Activated CD8-positive, alpha-beta memory T cell treated with anti-CD3 and anti-CD28 coated beads, Interleukin-2, amount 50 U/mL, for 4 hours (primary cell): Measurements from ENCODE around the gene C16orf90.

Source experiments
- DNase-seq: peaks from one replicate; pipeline ENCODE4 v3.0.0-alpha.2; 2020

Gene C16orf90

DNA sequence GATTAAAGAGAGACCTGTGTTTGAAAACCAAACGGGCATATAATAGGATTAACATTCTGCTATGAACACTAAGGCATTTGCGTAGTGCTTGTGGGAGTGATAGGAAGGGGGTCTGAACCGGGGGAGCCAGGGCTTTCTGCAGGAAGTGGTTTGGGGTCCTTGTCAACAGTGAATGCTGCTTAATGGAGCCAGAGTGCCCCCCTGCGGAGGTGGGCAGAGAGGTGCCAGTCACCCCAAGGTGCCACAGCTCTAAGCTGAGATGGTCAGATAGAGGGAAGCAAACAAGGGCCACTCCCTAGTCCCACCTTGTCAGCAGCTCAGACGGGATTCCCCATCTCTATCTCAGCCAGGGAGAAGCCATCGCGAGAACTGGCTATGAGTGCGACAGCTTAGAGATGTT, 34.1 kb downstream of the C16orf90 start:
- DNase-seq = peak; percentile 60

DNA sequence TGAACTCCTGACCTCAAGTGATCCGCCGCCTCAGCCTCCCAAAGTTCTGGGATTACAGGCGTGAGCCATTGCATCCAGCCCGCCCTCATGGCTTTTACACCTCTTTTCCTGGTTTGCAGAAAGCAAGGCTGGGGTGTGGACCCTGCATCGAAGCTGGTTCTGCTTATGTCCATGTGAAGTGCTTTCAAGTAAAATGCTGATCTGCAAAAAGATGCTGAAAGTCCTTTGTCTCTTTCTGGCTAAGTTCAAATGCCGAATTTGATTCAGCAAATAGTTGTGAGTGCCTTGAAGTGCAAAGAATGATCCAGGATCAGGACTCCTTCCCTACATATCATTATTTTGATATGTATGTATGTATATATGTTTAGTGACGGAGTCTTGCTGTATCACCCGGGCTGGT, 34.7 kb downstream of the C16orf90 start:
- no peak for DNase-seq

DNA sequence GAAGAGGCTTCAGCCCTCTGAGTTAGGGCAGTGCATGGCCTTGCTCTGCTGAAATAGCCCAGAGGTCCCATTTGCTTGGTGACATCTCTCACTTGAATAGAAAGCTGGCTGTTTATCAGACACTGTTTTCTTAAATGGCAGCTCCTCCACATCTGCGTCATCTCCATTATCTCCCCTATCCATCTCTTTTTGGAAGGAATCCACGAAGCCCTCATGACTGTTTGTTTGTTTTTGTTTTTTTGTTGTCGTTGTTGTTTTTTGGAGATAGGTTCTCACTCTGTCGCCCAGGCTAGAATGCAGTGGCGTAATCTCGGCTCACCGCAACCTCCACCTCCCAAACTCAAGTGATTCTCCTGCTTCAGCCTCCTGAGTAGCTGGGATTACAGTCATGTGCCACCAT, 35.2 kb downstream of the C16orf90 start:
- DNase-seq = no peak

DNA sequence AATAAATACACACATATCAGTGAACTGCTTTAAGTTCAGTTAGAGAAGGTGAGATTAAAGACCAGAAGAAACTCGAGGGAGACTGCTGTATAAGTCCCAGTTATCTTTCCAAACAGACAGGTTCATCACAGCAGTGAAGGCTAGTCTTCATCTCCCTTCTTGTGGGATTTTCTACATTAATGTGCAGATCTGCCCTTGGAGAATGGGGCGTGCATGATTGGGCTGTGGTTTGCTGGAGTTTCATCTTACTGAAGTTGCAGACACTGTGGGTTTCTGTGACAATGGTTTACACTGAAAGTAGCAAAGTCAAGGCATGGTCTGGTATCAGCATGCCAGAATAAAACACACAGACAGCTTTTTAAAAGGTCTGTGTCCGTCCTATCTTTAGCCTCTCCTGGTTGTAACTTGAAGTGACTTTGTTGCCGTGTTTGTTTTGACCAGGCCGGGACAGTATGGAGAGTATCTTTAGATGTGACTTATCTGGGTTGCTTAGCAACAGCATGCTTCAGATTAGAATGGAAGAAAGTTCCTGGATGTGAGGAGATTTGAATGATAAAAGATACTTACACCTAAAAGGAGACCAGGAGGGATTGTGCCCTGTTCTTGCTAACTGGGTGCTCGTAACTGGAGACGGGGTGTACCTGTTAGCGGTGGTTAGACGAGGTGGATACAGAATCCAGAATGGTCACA, 35.7 kb downstream of the C16orf90 start:
- DNase-seq = no peak

DNA sequence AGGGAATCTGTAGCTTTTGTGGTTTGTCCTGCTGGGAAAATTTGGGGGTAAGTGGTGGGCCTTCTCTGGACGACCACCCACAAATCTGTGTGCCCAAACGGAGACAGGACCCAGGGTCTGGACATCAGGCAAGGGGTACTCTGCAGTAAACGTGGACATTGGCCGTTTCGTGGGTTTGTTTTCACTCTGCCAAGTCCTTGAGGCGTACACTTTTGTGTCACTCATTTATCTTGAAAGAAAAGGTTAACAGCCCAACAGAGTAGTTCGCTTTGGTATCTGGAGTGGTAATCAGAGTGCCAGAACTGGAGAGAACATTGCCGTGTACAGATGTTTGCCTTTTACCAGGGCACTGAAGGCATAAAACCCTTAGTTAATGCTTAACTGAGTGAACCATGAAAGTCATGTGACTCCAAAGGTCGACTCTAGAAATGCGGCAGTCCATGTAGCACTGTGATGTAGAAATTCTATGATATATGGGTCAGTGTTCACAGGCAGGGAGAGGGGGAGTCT, 36.4 kb downstream of the C16orf90 start:
- no peak for DNase-seq

DNA sequence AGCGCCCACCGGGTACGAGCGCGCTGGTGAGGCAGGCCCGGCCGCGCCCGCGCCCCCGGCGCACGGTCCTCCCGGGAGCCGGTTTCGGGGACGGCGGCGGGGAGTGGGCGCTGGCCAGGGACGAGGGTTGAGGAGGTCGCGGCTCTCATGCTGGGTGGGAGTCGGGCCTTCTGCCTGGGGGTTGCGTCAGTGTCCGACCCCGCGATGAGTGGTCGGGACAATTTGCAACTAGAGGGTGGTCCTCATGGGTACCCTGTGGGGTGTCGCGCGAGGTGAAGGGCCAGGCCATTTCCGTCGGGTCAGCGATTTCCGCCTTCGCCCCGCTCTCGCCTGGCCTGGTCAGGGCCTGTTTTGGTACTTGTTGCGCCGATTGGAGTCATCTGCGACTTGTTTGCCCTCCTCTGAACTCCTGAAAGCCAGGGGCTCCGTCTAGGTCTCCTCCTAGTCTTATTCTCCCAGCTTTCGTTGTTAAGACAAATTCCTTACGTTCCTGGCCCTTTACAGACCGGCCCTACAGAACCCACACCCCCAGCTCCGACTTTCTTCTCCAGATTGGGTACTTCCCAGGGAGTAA, 36.9 kb downstream of the C16orf90 start:
- DNase-seq = peak; percentile 29

DNA sequence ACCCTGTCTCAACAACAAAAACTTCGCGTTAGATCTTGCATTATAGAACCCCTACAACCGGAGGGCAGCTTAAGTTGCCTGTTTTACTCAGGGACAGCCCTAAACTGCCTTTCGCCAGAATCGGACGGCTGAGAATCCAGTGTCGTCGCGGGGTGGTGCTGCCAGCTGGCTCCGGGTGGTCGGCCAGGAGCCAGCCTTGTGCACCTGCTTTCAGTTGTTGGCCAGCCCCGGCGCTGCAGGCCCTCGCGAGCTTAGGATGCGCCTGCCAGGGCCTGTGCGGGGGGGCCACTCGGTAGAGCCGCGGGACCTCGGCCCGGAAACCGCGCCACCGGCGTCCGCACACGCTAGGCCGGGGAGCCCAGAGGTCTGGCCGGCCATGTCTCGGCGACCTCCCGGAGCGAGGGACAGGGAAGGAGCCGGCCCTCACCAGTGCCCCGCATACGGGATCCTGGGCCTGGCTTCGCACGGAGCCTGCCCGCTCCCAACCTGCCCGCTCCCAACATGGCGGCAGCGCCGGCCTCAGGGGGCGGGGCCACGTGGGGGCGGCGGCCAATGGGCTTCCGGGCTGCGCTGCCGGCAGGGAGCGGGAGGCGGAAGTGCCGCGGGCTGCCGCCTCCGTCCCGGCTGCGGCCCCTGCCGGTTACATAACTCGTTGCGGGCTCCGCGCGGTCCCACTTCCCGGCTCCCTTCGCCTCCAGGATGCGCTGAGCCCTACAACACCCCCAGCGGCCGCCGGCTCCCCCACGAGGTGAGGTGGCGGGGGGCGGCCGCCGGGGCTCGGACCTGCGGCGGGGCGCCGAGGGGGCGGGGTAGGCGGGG, 37.6 kb downstream of the C16orf90 start:
- DNase-seq = peak; percentile 90

DNA sequence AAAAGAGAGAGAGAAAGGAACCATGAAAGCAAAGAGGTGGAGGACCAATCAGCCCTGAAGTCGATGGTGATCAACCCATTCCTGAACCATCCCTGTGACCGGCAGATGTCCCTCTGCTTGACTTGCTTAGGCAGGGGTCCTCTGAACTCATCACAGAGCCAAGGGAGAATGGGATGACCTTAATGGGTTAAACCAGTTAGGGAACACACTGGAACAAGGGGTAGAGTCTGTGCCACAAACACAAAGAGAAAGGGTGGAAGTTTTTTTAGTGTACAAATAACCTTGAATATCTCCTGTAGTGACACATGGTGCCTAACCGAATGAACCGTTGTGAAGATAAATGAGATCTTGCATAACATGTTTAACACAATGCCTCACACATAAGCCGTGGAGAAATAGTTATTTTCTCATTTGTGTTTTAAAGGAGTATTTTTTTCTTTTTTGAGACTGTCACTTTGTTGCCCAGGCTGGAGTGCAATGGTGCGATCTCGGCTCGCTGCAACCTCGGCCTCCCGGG, 40.6 kb downstream of the C16orf90 start:
- DNase-seq = no peak

DNA sequence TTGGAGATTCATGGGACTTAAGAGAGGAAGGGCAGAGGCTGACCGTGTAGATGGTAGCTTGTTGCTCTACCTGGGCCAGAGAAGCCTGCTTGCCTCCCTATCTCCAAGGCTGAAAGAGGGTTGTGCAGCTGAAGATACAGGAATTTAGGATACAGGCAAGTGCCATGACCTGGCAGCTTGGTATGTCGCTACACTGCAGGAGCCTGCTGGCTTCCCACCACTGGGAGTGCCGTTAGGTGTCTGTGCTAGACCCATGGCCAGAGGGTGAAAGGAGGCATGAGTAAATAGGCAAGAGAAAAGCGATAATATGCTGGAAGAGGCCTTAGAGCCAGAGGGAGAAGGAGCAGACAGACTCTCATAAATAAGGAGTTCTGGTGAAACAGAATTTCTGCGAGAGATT, 41.2 kb downstream of the C16orf90 start:
- DNase-seq = no peak

DNA sequence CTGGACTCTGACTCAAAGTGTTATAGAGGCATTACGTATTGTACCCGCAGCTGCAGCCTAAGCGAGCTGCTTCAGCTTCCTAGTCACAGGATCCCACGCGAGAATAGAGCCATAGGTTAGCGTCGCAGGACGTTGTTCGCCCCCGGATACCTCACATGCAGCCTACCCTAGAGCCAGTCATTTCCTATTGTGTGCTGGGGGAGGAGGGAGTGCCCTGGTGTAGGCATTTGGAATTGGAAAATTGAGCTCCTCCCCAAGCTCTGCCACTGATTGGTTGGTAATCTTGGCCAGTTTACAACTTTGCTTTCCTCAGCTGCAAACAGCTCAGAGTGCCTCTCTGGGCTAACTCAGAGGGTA, 51.3 kb downstream of the C16orf90 start:
- DNase-seq = peak; percentile 28
